B cell (primary cell): Measurements from ENCODE around the gene FAM174C. TPM values are rescaled to one million over a fixed set of nuclear protein-coding genes. Genes with fewer than 3 reads are reported as not detected.

Source experiments
- ATAC-seq: fragments of 200-7000 bp; cut with Tn5 transposase; one replicate; pipeline ENCODE4 v1.10.0; 2021; ENCODE audit warnings: low read depth, mild to moderate bottlenecking, moderate number of reproducible peaks, moderate library complexity
- CTCF ChIA-PET: fragments of 350-600 bp; sonication (Branson Sonifier 250); formaldehyde crosslinking; loops from one replicate; lab custom pipeline; 2021; ENCODE audit warnings: antibody characterized with exemption, inconsistent platforms; lab: Charles Lee
- POLR2A ChIA-PET: fragments of 350-600 bp; sonication (Branson Sonifier 250); formaldehyde crosslinking; loops from one replicate; lab custom pipeline; 2021; ENCODE audit warnings: antibody characterized with exemption; lab: Charles Lee
- DNase-seq: peaks from one replicate; pipeline ENCODE4 v3.0.0; 2013
- H2AFZ ChIP-seq: 2 replicates; pipeline ENCODE4 v1.6.1; 2012; ENCODE audit warnings: mild to moderate bottlenecking, low read depth, low read length; ENCODE audit not compliant: insufficient read depth, poor library complexity, severe bottlenecking
- H3K27ac ChIP-seq, 2 donors: 1 replicate in 1 of 2; 2 replicates in 1 of 2; pipeline ENCODE4 v1.5.1; 2012 to 2013; ENCODE audit warnings: low read length in 2 of 2, mild to moderate bottlenecking in 2 of 2, moderate library complexity in 1 of 2
- H3K27me3 ChIP-seq, 4 experiments: fragments of 200-600 bp in 1 of 4; sonication (generic) in 1 of 4; replicated peaks in 1 of 4; 1 replicate in 2 of 4; 2 replicates in 2 of 4; pipeline versions ENCODE4 v1.6.1 to v1.7.0; 2013 to 2016; ENCODE audit warnings: low read length in 3 of 4, mild to moderate bottlenecking in 2 of 4, mixed read lengths in 1 of 4, moderate library complexity in 1 of 4; ENCODE audit not compliant: insufficient read depth in 4 of 4, control insufficient read depth in 3 of 4; ENCODE audit errors: control extremely low read depth in 1 of 4
- H3K36me3 ChIP-seq, 2 experiments: replicated peaks in 1 of 2; 1 replicate in 1 of 2; 2 replicates in 1 of 2; pipeline versions ENCODE4 v1.6.1 to v1.7.1; 2013; ENCODE audit warnings: low read length in 1 of 2; ENCODE audit not compliant: insufficient read depth in 2 of 2, control insufficient read depth in 1 of 2; ENCODE audit errors: control extremely low read depth in 1 of 2, extremely low read depth in 1 of 2
- H3K4me1 ChIP-seq, 2 donors: fragments of 200-600 bp in 1 of 2; sonication (generic) in 1 of 2; 1 replicate in 1 of 2; 2 replicates in 1 of 2; pipeline versions ENCODE4 v1.5.1 to v1.6.1; 2013 to 2017; ENCODE audit warnings: low read length in 2 of 2; ENCODE audit not compliant: control insufficient read depth in 2 of 2, insufficient read depth in 2 of 2
- H3K4me2 ChIP-seq: replicated peaks from 2 replicates; pipeline ENCODE3; 2012; ENCODE audit warnings: mild to moderate bottlenecking, low read depth, low read length; ENCODE audit not compliant: poor library complexity, severe bottlenecking
- H3K4me3 ChIP-seq, 5 experiments: fragments of 200-600 bp in 1 of 5; sonication (generic) in 1 of 5; 1 replicate in 3 of 5; 2 replicates in 2 of 5; pipeline versions ENCODE4 v1.5.1 to v1.7.0; 2011 to 2016; ENCODE audit warnings: low read length in 4 of 5, mild to moderate bottlenecking in 4 of 5, low read depth in 2 of 5, control low read depth in 1 of 5, moderate library complexity in 1 of 5; ENCODE audit not compliant: insufficient read depth in 1 of 5; ENCODE audit errors: control extremely low read depth in 1 of 5, extremely low read depth in 1 of 5
- H3K79me2 ChIP-seq: fragments of 200-600 bp; sonication (generic); one replicate; pipeline ENCODE4 v1.6.0; 2016; ENCODE audit warnings: low read length; ENCODE audit not compliant: control insufficient read depth, insufficient read depth
- H3K9ac ChIP-seq: fragments of 200-600 bp; sonication (generic); 2 replicates; pipeline ENCODE4 v1.6.1; 2017; ENCODE audit warnings: mild to moderate bottlenecking, low read length, moderate library complexity
- H3K9me3 ChIP-seq, 3 donors: one replicate each; pipeline versions ENCODE4 v1.6.1 to v1.7.1; 2013; ENCODE audit warnings: low read length in 2 of 3; ENCODE audit not compliant: control insufficient read depth in 2 of 3, insufficient read depth in 1 of 3; ENCODE audit errors: control extremely low read depth in 1 of 3
- H4K20me1 ChIP-seq: 2 replicates; pipeline ENCODE4 v1.6.0; 2012; ENCODE audit warnings: mild to moderate bottlenecking, low read length; ENCODE audit not compliant: insufficient read depth, control insufficient read depth, poor library complexity, severe bottlenecking
- H3K27ac Mint-ChIP-seq: one replicate; pipeline ENCODE4 v1.8.0; 2021; ENCODE audit warnings: mixed read lengths
- H3K27me3 Mint-ChIP-seq: one replicate; pipeline ENCODE4 v1.8.0; 2021; ENCODE audit warnings: mixed read lengths
- H3K4me1 Mint-ChIP-seq: one replicate; pipeline ENCODE4 v1.8.0; 2021; ENCODE audit warnings: mixed read lengths
- H3K4me3 Mint-ChIP-seq: one replicate; pipeline ENCODE4 v1.8.0; 2021; ENCODE audit warnings: mixed read lengths
- H3K9me3 Mint-ChIP-seq: one replicate; pipeline ENCODE4 v1.8.0; 2022; ENCODE audit warnings: mixed read lengths; ENCODE audit not compliant: insufficient read depth
- EZH2 ChIP-seq: IDR thresholded peaks from 2 replicates; pipeline ENCODE4 v1.6.1; 2012; ENCODE audit warnings: borderline replicate concordance, low read depth, mild to moderate bottlenecking, moderate library complexity, low read length; ENCODE audit not compliant: insufficient read depth, poor library complexity, severe bottlenecking
- whole genome bisulfite sequencing: methylation state at CpG from one replicate; pipeline ENCODE4 v1.1.5; 2013; ENCODE audit warnings: missing lambda C conversion rate; ENCODE audit not compliant: insufficient coverage; 5-methylcytosine and 5-hydroxymethylcytosine counted together
- intact Hi-C: fragments of 100-400 bp; cut with micrococcal nuclease; formaldehyde crosslinking; loops from one replicate; pipeline ENCODE4 v1.10.0; 2022
- polyA plus RNA-seq: library from polyadenylated mRNA; depleted of rRNA; stranded (reverse); fragments of >200 nt; gene quantifications from 2 replicates; pipeline ENCODE4 v1.2.3, GENCODE V29; 2012
- total RNA-seq, 2 donors: library from RNA; stranded (reverse); fragments of 120-200 nt in 1 of 2; gene quantifications; 1 replicate in 1 of 2; 2 replicates in 1 of 2; pipeline versions ENCODE4 v1.2.3 to v1.2.4, GENCODE V29; 2013 to 2022
- TF ChIP-seq, protein P1 (sequence below): fragments of 200-600 bp; IDR thresholded peaks from one replicate; pipeline ENCODE4 v1.8.0; 2022; ENCODE audit warnings: antibody characterized with exemption, mild to moderate bottlenecking

The FAM174C gene
- total and polyA plus RNA-seq, 2 donors (not counting 1 experiment from before 2014, with no cell fraction given), result 41.1 to 70.6 TPM

DNA sequence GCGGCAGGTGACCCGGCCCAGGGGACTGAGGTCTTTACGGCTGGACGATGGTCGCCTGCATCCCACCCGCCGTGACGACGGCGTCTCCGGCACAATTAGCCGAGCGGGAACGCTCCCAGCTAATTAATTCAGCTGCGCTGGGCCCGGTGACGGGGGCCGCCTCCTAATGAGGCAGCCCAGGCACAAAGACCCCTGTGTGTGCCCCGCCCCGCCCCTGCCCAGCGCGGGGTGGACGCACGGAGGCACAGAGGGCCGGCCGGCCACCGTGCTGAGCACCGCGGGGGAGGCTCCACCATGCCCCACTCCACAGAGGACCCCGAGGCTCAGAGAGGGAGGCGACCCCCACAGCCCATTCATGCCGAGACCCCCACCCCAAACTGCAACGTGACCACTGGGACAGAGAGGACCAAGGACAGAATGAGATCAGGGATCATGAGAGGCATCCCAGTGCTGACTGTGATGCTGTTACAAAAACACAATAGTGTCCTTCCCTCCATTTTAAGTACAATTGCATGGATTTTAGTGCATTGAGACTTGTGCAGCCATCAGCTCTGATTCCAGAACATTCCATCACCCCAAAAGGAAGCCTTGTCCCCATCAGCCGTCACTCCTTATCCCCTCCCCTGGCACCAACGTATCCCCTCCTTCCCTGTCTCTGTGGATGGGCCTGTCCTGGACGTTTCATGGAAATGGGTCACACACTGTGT is 27.4 kb downstream of the FAM174C start:
- ChIA-PET POLR2A (no interaction called here), CTCF (interaction anchor here (0.6 kb wide), 1 partner anchor 233 kb away, joined by 3 read pairs; no protein-coding TSS in a partner anchor)
- intact Hi-C loops, result no loop called here
- no peak overlapping the region for H3K4me3 ChIP-seq
- H3K36me3 ChIP-seq, result no peaks in the 10 kb centered on the region
- WGBS, result 87% methylated on average over 36 of the region's 36 CpGs
- H3K4me1 ChIP-seq, result no peaks in the 10 kb centered on the region
- H3K27me3 ChIP-seq, result peaks cover 0 to 3% (median 0%) of the 10 kb centered on the region in 4 experiments
- H4K20me1 ChIP-seq, result no peaks in the 10 kb centered on the region
- H2AFZ ChIP-seq, result no peak overlapping the region
- DNase-seq (no peak), ATAC-seq (no peak)
- Mint-ChIP-seq H3K9me3 (no peaks in the 10 kb centered on the region), H3K27me3 (peaks cover 4% of the 10 kb centered on the region), H3K4me3 (no peak overlapping the region), H3K27ac (no peak overlapping the region), H3K4me1 (peaks cover 5% of the 10 kb centered on the region)
- peaks cover 0 to 6% (median 0%) of the 10 kb centered on the region in 3 donors for H3K9me3 ChIP-seq
- TF ChIP-seq, protein P1, sequence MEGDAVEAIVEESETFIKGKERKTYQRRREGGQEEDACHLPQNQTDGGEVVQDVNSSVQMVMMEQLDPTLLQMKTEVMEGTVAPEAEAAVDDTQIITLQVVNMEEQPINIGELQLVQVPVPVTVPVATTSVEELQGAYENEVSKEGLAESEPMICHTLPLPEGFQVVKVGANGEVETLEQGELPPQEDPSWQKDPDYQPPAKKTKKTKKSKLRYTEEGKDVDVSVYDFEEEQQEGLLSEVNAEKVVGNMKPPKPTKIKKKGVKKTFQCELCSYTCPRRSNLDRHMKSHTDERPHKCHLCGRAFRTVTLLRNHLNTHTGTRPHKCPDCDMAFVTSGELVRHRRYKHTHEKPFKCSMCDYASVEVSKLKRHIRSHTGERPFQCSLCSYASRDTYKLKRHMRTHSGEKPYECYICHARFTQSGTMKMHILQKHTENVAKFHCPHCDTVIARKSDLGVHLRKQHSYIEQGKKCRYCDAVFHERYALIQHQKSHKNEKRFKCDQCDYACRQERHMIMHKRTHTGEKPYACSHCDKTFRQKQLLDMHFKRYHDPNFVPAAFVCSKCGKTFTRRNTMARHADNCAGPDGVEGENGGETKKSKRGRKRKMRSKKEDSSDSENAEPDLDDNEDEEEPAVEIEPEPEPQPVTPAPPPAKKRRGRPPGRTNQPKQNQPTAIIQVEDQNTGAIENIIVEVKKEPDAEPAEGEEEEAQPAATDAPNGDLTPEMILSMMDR, result no peak
- TF ChIP-seq EZH2, result no peak
- H3K4me2 ChIP-seq, result no peak overlapping the region
- no peak overlapping the region for H3K9ac ChIP-seq
- H3K27ac ChIP-seq, result no peak overlapping the region
- H3K79me2 ChIP-seq, result no peaks in the 10 kb centered on the region

DNA sequence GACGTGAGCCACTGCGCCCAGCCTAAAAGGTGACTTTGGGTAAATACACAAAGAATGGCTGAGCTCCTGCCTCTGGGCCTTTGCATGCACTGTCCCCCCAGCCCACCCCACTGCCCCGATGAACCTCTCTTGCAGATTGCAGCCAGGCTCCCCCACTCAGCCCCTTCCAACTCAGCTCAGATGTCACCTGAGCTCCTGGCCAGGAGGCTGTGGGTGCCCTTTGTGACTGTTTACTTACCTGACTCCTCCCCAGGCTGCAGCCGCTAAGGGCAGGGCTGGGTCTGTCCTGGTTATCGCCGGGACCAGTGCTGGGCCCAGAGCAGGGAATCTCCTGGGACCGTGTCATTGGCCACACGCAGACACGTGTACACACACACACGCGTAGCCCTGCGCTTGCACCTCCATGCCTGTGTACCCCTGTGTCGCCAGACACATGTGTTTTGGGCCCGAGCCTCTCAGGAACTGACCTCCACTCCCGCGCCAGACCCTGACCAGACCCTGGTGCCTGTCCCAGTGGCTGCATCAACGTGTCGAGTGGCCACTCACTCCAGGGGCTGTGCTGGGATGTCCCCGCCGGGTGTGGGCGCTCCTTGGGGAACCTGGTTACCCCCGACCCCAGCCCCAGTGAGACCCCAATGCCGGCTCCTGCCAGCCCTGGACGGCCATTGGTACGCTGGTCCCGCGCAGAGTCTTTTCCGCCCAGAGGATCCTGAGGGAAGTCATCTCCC is 29.0 kb downstream of the FAM174C start:
- ATAC-seq, result no peak
- Histone ChIP-seq H3K27me3 (no peaks in the 10 kb centered on the region), H3K4me2 (no peak overlapping the region), H3K27ac (no peak overlapping the region), H3K9me3 (no peaks in the 10 kb centered on the region), H3K79me2 (no peaks in the 10 kb centered on the region), H4K20me1 (no peaks in the 10 kb centered on the region), H3K4me1 (no peaks in the 10 kb centered on the region), H3K9ac (no peak overlapping the region), H3K4me3 (no peak overlapping the region), H2AFZ (no peak overlapping the region), H3K36me3 (no peaks in the 10 kb centered on the region)
- no peak overlapping the region for H3K27ac Mint-ChIP-seq
- ChIA-PET CTCF (no interaction called here), POLR2A (no interaction called here)
- DNase-seq, result no peak
- no peaks in the 10 kb centered on the region for H3K27me3 Mint-ChIP-seq
- no peak overlapping the region for H3K4me3 Mint-ChIP-seq
- intact Hi-C loops, result no loop called here
- no peak for TF ChIP-seq EZH2
- TF ChIP-seq, protein P1, result no peak
- 93% methylated on average over 28 of the region's 28 CpGs for WGBS
- peaks cover 5% of the 10 kb centered on the region for H3K4me1 Mint-ChIP-seq
- H3K9me3 Mint-ChIP-seq, result no peaks in the 10 kb centered on the region
